AG08395 (cell line): ENCODE measurements around the gene USP54.

Experiments
- DNase-seq: peaks from one replicate; pipeline ENCODE4 v3.0.0; 2012; ENCODE audit warnings: mixed read lengths, low spot score

Gene USP54

GRCh38 chr10:73529089-73529832 lies 61.9 kb downstream of the USP54 start:
- DNase-seq = peak; percentile 79

DNA sequence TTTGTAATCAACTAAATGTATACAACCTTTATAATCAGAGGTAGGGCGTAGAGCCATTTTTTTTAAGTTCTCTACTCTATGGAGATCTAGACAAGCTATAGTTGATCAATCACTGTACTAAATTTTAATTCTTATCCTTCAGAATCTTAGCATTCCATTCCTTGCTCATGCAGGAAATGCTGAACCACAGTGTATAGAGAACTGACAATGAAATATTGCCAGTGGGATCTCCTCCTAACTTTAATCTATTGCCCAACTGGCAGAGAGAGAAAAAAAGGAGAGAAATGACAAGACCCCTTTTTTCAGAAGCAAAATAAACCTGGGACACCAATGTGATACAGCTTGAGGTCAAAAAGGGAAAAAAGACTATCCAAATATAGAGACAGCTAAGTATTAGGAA lies 68.9 kb downstream of the USP54 start:
- peak; percentile 9 for DNase-seq

GRCh38 chr10:73519336-73519735 lies 71.8 kb downstream of the USP54 start:
- DNase-seq = no peak

GRCh38 chr10:73517166-73517888 lies 73.8 kb downstream of the USP54 start:
- DNase-seq = no peak

- DNase-seq = no peak
Measured at GRCh38 chr10:73512207-73512743, 78.9 kb downstream of the USP54 start.

DNA sequence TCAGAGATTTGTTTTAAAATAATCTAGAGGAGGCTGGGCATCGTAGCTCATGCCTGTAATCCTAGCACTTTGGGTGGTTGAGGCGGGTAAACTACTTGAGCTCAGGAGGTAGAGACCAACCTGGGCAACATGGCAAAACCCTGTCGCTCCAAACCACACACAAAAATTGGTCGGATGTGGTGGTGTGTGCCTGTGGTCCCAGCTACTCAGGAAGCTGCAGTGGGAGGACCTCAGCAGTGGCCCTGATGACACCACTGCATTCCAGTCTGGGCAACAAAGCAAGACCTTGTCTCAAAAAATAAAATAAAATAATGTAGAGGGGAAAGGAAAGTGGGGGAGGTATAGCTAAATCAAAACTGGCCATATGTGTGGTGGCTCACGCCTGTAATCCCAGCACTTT lies 81.4 kb downstream of the USP54 start:
- no peak for DNase-seq

DNA sequence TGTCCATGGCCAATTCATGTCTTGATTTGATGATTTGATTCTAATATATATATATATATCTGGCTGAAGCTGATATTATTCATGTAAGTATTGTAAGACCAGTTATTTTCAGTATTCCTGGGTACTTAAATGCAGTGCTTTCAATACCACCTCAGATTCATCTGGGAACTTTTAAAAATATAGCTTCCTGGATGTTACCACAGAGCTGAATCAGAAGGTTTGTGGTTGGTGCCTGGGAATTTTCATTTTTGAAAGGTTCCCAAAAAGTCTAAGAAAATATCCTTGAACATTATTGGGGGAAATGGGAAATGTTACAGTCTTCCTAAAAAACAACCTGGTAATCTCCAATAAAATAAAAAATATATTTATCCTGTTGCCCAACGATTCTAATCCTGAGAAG lies 84.7 kb downstream of the USP54 start:
- DNase-seq = peak; percentile 62

DNA sequence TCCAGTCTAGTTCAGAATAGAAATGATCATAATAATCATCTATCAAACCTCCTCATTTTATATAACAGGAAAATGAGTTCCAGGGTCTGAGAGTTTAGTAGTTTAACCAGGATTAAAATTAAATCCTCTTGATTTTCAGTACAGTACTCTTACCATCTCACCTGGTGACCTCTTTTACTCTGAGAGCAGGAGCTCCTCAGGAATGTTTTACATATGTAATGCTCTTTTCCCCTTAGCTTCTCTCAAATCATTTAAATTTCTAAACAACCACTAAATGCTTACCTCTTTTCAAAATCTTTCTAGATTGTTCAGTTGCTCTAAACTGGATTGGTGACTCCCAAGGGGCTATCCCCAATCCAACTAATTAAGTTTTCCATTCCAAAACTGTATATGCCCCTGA lies 85.1 kb downstream of the USP54 start:
- no peak for DNase-seq

- no peak for DNase-seq
Measured at GRCh38 chr10:73503037-73503436, 88.1 kb downstream of the USP54 start.

DNA sequence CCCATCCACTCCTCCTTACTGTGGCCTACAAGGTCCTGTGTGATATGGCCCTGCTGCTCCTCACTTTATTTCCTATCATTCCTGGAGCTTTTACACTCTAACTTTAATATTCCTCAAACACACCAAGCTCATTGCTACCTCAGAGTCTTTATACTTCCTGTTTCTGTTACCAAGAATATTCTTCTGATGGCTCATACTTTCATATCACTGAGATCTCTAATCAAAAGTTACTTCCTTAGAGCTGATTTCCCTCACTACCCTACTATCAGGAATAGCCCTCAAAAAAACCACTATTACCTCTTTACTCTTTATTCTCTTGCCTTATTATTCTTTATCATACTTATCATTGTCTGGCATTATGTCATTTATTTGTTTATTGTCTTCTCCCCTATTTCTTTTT lies 89.5 kb downstream of the USP54 start:
- DNase-seq = no peak

GRCh38 chr10:73497623-73498022 lies 93.5 kb downstream of the USP54 start:
- no peak for DNase-seq

DNA sequence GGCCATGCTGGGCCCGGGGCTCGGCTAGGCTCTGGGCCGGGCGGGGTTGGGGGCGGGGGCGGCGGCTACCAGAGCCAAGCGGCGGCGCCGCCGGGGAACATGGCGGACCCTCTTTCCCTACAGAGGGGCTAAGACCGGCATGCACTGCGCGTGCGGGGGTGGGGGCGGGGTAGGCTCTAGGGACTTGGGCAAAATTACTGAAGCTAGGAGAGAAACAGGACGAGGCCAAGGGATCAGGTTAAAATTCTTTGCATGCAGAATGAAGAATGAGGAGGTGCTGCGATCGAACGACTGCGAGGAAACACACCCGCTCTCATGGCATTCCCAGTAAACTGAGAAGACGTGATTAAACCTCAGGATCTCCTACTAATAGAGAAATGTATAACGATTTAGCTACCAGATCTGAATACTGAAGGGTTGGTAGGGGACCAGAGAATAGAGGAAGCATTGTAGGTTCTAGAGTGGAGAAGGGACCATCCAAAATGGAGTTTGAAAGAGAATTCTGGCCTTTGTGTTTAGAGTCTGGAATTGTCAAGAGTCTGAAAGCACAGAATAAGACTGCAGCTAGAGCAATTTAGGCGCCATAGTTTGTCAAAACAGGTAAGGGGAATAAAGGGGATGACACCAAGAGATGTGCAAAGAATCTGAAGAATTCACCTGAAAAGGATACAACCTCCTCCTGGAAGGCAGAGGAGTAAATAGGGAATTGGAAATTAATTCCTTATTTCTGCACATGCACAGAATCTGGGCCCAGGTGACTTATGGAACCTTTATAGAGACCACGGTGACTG lies 95.1 kb downstream of the USP54 start, which contains the start of gene PPP3CB:
Gene PPP3CB, minus strand, starts transcription at position 141 of the 791 bp plus-strand sequence. Its CDS starts 135 bp downstream, at position 6.
- peak; percentile 97 for DNase-seq

DNA sequence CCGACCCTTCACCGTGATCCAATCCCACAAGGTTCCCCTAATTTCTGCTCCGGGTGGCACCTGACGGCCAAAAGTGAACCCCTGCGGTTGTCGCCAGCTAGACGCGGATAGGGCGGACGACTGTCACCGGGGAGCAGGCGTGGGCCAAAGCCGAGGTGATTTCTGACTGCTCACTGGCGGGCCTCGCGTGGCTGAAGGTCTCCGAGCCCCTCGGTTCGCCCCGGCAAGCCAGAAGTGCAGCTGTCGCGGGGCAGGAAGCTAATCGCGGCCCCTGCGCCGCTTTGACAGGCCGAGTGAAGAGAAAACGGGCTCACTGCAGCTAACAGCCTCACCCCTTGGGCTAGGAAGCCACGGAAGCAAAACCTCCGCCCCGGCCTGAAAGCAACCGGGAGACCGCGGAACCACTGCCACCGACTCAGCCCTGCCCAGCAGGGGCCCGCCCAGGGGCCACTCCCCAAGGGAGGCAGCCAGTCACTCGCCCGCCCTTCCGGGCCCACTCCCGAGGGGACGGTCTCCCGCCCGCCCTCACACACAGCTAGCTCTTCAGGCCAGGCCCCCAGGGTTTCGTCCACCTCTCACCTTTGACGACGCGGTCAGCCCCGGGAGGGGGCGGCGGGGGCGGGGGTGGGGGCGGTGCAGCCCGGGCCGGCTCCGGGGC lies 95.8 kb downstream of the USP54 start:
- peak; percentile 93 for DNase-seq

DNA sequence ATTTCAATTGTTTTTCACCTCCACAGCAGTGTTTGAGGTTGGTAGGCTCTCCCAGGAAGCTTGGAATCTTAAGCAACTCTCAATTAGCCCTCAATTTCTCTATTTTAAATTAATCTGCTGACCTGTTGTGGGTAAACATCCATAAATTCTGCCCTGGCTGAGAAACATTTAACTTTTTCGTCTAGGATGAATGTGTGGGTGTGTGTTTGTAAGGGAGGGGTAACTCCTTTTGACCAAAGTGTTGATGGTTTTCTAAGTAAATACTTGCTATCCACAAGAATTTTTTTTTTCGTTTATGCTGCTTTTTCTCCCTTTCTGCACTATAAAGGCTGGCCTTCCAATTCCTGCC lies 96.3 kb downstream of the USP54 start:
- DNase-seq = no peak

GRCh38 chr10:73494213-73494612 lies 96.9 kb downstream of the USP54 start:
- DNase-seq = no peak

- DNase-seq = peak; percentile 20
Measured at GRCh38 chr10:73493781-73494180, 97.4 kb downstream of the USP54 start.

DNA sequence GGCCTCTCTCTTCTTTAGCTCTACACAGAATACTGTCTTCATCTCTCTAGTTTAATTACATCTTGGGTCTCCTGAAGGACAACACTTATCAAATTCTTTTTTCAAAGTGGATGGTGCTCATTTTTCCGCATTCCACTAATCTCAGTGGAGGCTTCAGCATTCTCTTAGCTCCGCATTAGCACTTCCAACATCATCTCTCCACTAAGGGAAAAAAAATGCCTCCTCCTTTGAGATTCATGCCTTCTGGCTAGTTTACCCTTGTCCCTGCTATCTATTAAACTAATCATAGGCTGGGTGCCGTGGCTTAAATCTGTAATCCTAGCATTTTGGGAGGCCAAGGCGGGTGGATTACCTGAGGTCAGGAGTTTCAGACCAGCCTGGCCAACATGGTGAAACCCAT lies 104.5 kb downstream of the USP54 start:
- no peak for DNase-seq

GRCh38 chr10:73485320-73485719 lies 105.8 kb downstream of the USP54 start:
- DNase-seq = no peak

DNA sequence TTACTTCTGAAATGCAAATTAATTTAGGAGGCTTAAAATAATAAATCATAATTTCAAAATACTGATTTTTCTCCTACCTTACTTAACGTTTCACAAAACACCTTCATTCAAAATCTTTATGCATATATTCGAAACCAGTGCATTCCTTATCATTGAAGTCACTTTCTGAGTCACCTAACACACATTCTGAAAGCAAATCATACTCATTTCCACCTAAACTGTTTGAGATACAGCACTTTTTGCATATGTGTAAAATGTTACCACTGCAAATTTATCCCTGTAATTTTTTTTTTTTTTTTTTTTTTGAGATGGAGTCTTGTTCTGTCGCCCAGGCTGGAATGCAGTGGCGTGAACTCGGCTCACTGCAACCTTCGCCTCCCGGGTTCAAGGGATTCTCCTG lies 111.0 kb downstream of the USP54 start:
- peak; percentile 48 for DNase-seq

DNA sequence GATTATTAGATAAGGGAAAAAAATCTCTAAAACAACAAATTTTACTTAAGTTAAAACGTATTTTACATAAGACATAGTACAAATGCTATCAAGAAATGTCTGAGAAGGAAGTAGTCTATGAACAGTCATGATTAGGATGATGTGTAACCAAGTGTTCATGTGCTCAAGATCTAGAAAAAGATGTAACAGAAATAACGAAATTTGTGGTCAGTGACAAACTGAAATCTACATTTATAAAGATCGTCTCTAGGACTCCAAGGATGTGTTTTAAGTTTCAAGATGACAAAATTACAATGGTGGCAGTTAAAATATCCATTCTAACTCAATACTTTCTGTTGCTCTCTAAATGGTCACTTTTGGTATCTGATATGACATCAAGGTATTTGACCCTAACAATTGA lies 112.5 kb downstream of the USP54 start:
- DNase-seq = no peak

DNA sequence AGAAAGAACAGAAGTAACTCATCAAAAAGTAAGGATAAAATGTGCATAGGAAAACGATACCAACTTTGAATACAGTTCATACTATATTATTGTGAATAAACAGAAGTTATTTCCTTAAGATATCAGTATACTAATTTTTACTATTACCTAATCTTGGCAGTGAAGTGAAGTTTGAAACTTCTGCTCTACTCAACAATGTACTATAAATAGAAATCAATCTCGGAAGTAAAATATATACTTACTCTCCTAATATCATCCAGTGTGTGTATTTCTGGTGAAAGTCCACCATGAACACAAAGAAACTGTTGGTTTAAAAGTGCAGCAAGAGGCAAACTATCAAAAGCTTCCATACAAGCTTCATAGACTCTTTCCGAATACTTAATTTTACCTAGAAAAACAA lies 119.9 kb downstream of the USP54 start:
- DNase-seq = no peak

DNA sequence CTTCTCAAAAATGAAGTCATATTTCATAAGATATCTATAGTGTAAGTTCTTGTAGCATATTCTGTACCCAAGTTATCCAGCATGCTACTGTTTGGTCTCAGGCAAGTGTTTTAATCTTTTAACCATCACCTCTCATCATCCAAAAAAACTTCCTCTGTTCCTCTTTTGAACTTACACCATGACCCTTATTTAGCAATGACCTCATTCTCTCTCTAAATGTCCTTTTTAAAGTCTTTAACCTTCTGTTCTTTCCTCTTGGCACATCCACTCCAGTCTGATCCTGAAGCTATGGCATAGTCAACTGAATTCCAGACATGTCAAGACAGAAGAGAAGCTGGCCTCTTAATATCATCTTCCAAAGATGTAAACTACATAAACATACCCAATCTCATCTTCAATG lies 121.6 kb downstream of the USP54 start:
- DNase-seq = no peak
